Mammary epithelial cell (primary cell): ENCODE data around the gene MAPRE2.

Experiments
- EZH2 ChIP-seq: IDR thresholded peaks from 2 replicates; pipeline ENCODE4 v1.6.1; 2012; ENCODE audit warnings: low read length, inconsistent platforms, borderline replicate concordance
- TF ChIP-seq, protein P1 (sequence below), 2 donors: IDR thresholded peaks in 1 of 2; conservative IDR thresholded peaks in 1 of 2; 2 replicates each; pipeline ENCODE4 v1.5.1; 2011 to 2012; ENCODE audit warnings: inconsistent platforms in 2 of 2, low read length in 2 of 2, mild to moderate bottlenecking in 2 of 2, control low read depth in 1 of 2, low read depth in 1 of 2; ENCODE audit not compliant: insufficient read depth in 1 of 2; ENCODE audit errors: extremely low read depth in 1 of 2

DNA sequence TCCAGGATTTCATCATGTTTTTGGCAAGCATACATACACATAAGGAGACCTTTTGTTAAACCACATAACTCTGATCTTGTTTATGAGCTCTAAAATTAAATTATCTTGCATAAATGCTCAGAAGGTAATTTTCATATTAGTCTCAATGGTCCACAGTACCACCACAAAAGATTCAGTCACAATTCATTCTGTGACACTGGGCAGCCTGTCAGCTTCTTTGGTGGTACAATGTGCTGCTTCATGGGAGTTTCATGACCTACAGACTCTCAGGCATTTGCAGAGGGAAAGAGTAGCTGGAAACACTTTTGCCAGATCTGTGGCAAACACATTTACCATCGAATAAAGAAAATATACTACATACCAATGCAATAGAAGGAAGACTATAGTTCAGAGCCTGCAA is 148.3 kb downstream of the MAPRE2 start:
- TF ChIP-seq, protein P1, sequence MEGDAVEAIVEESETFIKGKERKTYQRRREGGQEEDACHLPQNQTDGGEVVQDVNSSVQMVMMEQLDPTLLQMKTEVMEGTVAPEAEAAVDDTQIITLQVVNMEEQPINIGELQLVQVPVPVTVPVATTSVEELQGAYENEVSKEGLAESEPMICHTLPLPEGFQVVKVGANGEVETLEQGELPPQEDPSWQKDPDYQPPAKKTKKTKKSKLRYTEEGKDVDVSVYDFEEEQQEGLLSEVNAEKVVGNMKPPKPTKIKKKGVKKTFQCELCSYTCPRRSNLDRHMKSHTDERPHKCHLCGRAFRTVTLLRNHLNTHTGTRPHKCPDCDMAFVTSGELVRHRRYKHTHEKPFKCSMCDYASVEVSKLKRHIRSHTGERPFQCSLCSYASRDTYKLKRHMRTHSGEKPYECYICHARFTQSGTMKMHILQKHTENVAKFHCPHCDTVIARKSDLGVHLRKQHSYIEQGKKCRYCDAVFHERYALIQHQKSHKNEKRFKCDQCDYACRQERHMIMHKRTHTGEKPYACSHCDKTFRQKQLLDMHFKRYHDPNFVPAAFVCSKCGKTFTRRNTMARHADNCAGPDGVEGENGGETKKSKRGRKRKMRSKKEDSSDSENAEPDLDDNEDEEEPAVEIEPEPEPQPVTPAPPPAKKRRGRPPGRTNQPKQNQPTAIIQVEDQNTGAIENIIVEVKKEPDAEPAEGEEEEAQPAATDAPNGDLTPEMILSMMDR (conservative IDR thresholded peaks at IDR 0.05 in 1 of 2, IDR thresholded peaks at IDR 0.05 in 1 of 2; ENCODE audit: extremely low read depth in 1 of 2, insufficient read depth in 1 of 2, low read depth in 1 of 2, low read length in 2 of 2) = no peak
- no peak for TF ChIP-seq EZH2
